Loucy (cell line): ENCODE results near the gene KDM4B.

Source experiments
- H2AFZ ChIP-seq: fragments of 200-600 bp; sonication (generic); 2 replicates; pipeline ENCODE4 v1.6.0; 2016; ENCODE audit warnings: antibody characterized with exemption, mild to moderate bottlenecking, low read length, moderate library complexity
- H3F3A ChIP-seq: fragments of 200-600 bp; 2 replicates; pipeline ENCODE4 v1.6.0; 2016; ENCODE audit warnings: antibody characterized with exemption, low read depth, mild to moderate bottlenecking
- H3K27me3 ChIP-seq: fragments of 200-600 bp; sonication (generic); 2 replicates; pipeline ENCODE4 v1.6.1; 2014; ENCODE audit warnings: low read length, mild to moderate bottlenecking; ENCODE audit not compliant: insufficient read depth, poor library complexity, severe bottlenecking
- H3K36me3 ChIP-seq: fragments of 200-600 bp; sonication (generic); 2 replicates; pipeline ENCODE4 v1.6.1; 2016; ENCODE audit warnings: low read length; ENCODE audit not compliant: insufficient read depth
- H3K4me1 ChIP-seq: fragments of 200-600 bp; sonication (generic); 2 replicates; pipeline ENCODE4 v1.5.1; 2014; ENCODE audit warnings: low read length, mild to moderate bottlenecking; ENCODE audit not compliant: insufficient read depth, poor library complexity, severe bottlenecking
- H3K4me2 ChIP-seq: fragments of 200-600 bp; sonication (generic); 2 replicates; pipeline ENCODE4 v1.6.0; 2014; ENCODE audit warnings: antibody characterized with exemption, low read length, low read depth, mild to moderate bottlenecking; ENCODE audit not compliant: poor library complexity, severe bottlenecking
- H3K4me3 ChIP-seq: fragments of 200-600 bp; sonication (generic); 2 replicates; pipeline ENCODE4 v1.5.1; 2014; ENCODE audit warnings: low read length, mild to moderate bottlenecking, mixed read lengths; ENCODE audit not compliant: poor library complexity, severe bottlenecking
- H3K79me2 ChIP-seq: fragments of 200-600 bp; sonication (generic); 2 replicates; pipeline ENCODE4 v1.6.1; 2014; ENCODE audit warnings: low read length; ENCODE audit not compliant: insufficient read depth
- H3K9ac ChIP-seq: fragments of 200-600 bp; sonication (generic); 2 replicates; pipeline ENCODE4 v1.6.0; 2014; ENCODE audit warnings: mild to moderate bottlenecking, low read depth, low read length, moderate library complexity; ENCODE audit not compliant: poor library complexity, severe bottlenecking
- H3K9me2 ChIP-seq: fragments of 200-600 bp; sonication (generic); replicated peaks from 2 replicates; pipeline ENCODE4 v1.6.1; 2016; ENCODE audit warnings: low read depth, low read length, mixed read lengths
- H3K9me3 ChIP-seq: fragments of 200-600 bp; sonication (generic); 2 replicates; pipeline ENCODE4 v1.6.1; 2014; ENCODE audit warnings: mild to moderate bottlenecking, antibody characterized with exemption, low read length, low read depth; ENCODE audit not compliant: insufficient read depth
- H4K20me1 ChIP-seq: fragments of 200-600 bp; sonication (generic); 2 replicates; pipeline ENCODE4 v1.6.0; 2014; ENCODE audit warnings: antibody characterized with exemption, low read length, mild to moderate bottlenecking; ENCODE audit not compliant: insufficient read depth, poor library complexity, severe bottlenecking
- CTCF ChIP-seq: fragments of 200-600 bp; sonication (generic); conservative IDR thresholded peaks from 2 replicates; pipeline ENCODE4 v1.5.1; 2014; ENCODE audit warnings: mild to moderate bottlenecking, antibody characterized with exemption, low read length
- EZH2phosphoT487 ChIP-seq: fragments of 200-600 bp; IDR thresholded peaks from 2 replicates; pipeline ENCODE4 v1.6.1; 2018; ENCODE audit warnings: antibody characterized with exemption, mild to moderate bottlenecking, moderate library complexity, borderline replicate concordance

The KDM4B gene

GRCh38 chr19:5094768-5095567 lies 126.1 kb downstream of the KDM4B start:
- no peak overlapping the region for H3K9ac ChIP-seq
- no peaks in the 10 kb centered on the region for H4K20me1 ChIP-seq
- no peaks in the 10 kb centered on the region for H3K27me3 ChIP-seq
- no peak overlapping the region for H3K4me3 ChIP-seq
- no peaks in the 10 kb centered on the region for H3K79me2 ChIP-seq
- H3K9me2 ChIP-seq: no peaks in the 10 kb centered on the region
- TF ChIP-seq CTCF (no peak), EZH2phosphoT487 (no peak)
- no peaks in the 10 kb centered on the region for H3K4me1 ChIP-seq
- H3K4me2 ChIP-seq: no peak overlapping the region
- H2AFZ ChIP-seq: no peak overlapping the region
- no peaks in the 10 kb centered on the region for H3F3A ChIP-seq
- peaks cover 12% of the 10 kb centered on the region; the same call in 1 of the 2 replicates for H3K9me3 ChIP-seq
- H3K36me3 ChIP-seq: peaks cover 41% of the 10 kb centered on the region; the same call in 1 of the 2 replicates

- Histone ChIP-seq H2AFZ (no peak overlapping the region), H4K20me1 (no peaks in the 10 kb centered on the region), H3K9me2 (no peaks in the 10 kb centered on the region), H3F3A (no peaks in the 10 kb centered on the region), H3K9ac (no peak overlapping the region), H3K79me2 (no peaks in the 10 kb centered on the region), H3K4me1 (no peaks in the 10 kb centered on the region), H3K36me3 (peaks cover 44% of the 10 kb centered on the region; the same call in 1 of the 2 replicates), H3K4me2 (no peak overlapping the region), H3K4me3 (no peak overlapping the region), H3K9me3 (peaks cover 15% of the 10 kb centered on the region; the same call in 1 of the 2 replicates), H3K27me3 (no peaks in the 10 kb centered on the region)
- TF ChIP-seq CTCF: no peak
- no peak for TF ChIP-seq EZH2phosphoT487
These were observed 126.6 kb downstream of the KDM4B start for GRCh38 chr19:5095568-5095850.

- H2AFZ ChIP-seq: no peak overlapping the region
- H3K4me1 ChIP-seq: no peaks in the 10 kb centered on the region
- H4K20me1 ChIP-seq: no peaks in the 10 kb centered on the region
- no peak overlapping the region for H3K9ac ChIP-seq
- no peaks in the 10 kb centered on the region for H3K27me3 ChIP-seq
- no peaks in the 10 kb centered on the region for H3F3A ChIP-seq
- no peak overlapping the region for H3K4me2 ChIP-seq
- no peak overlapping the region for H3K4me3 ChIP-seq
- TF ChIP-seq EZH2phosphoT487 (no peak), CTCF (no peak)
- no peaks in the 10 kb centered on the region for H3K79me2 ChIP-seq
- peaks cover 15% of the 10 kb centered on the region; the same call in 1 of the 2 replicates for H3K9me3 ChIP-seq
- no peaks in the 10 kb centered on the region for H3K9me2 ChIP-seq
- H3K36me3 ChIP-seq: peaks cover 35% of the 10 kb centered on the region; the same call in 1 of the 2 replicates
These were observed 127.6 kb downstream of the KDM4B start for GRCh38 chr19:5096536-5096935.
